Left lobe of liver (tissue), 2 donors: ENCODE measurements around the gene FEZ2. TPM values are rescaled to one million over a fixed set of nuclear protein-coding genes. Genes with fewer than 3 reads are reported as not detected.

ENCODE experiments used
- ATAC-seq: fragments of 200-7000 bp; cut with Tn5 transposase; one replicate; pipeline ENCODE4 v1.9.1; 2020; ENCODE audit warnings: mild to moderate bottlenecking, moderate library complexity
- DNase-seq: peaks from one replicate; pipeline ENCODE4 v3.0.0-alpha.2; 2020; ENCODE audit warnings: low spot score
- total RNA-seq: library from RNA; stranded (reverse); gene quantifications from one replicate; pipeline ENCODE4 v1.2.1, GENCODE V29; 2021
- donor health status: DM: no; HTN: no; CAD: no; lungs with moderate emphysema.
- donor health status: DM: no; HTN: yes; CAD: no.

Gene FEZ2
- total RNA-seq, 1 donor from 2014 or later: 12.5 TPM

- no peak for ATAC-seq
- DNase-seq: no peak
Observed at GRCh38 chr2:36587556-36587955, 10.4 kb downstream of the FEZ2 start.

- ATAC-seq (no peak), DNase-seq (no peak)
Observed at GRCh38 chr2:36587101-36587500, 10.9 kb downstream of the FEZ2 start.

- ATAC-seq (no peak), DNase-seq (no peak)
Observed at GRCh38 chr2:36586672-36587071, 11.3 kb downstream of the FEZ2 start.

- DNase-seq (no peak), ATAC-seq (no peak)
Observed at GRCh38 chr2:36584148-36584794, 13.7 kb downstream of the FEZ2 start.

GRCh38 chr2:36582951-36583350 lies 15.0 kb downstream of the FEZ2 start:
- ATAC-seq: no peak
- DNase-seq: no peak

- ATAC-seq (no peak), DNase-seq (no peak)
Observed at GRCh38 chr2:36582538-36582937, 15.4 kb downstream of the FEZ2 start.

GRCh38 chr2:36579297-36579664 lies 18.7 kb downstream of the FEZ2 start:
- ATAC-seq (no peak), DNase-seq (no peak)

- ATAC-seq: no peak
- DNase-seq: no peak
Observed at GRCh38 chr2:36578343-36579296, 19.3 kb downstream of the FEZ2 start.

GRCh38 chr2:36577884-36578283 lies 20.1 kb downstream of the FEZ2 start:
- ATAC-seq (no peak), DNase-seq (no peak)

GRCh38 chr2:36574560-36574959 lies 23.4 kb downstream of the FEZ2 start:
- ATAC-seq (no peak), DNase-seq (no peak)

- ATAC-seq (no peak), DNase-seq (no peak)
Observed at GRCh38 chr2:36573165-36573564, 24.8 kb downstream of the FEZ2 start.

GRCh38 chr2:36572719-36573059 lies 25.3 kb downstream of the FEZ2 start:
- DNase-seq (no peak), ATAC-seq (no peak)

- no peak for DNase-seq
- ATAC-seq: no peak
Observed at GRCh38 chr2:36572054-36572718, 25.8 kb downstream of the FEZ2 start.

- ATAC-seq: no peak
Observed at GRCh38 chr2:36570416-36570815, 27.6 kb downstream of the FEZ2 start.

GRCh38 chr2:36569267-36569856 lies 28.6 kb downstream of the FEZ2 start:
- ATAC-seq (no peak), DNase-seq (no peak)

More at GRCh38 chr2:36570416-36570815, 27.6 kb downstream of the FEZ2 start:
- DNase-seq: no peak

GRCh38 chr2:36568516-36569246 lies 29.3 kb downstream of the FEZ2 start:
- no peak for ATAC-seq

GRCh38 chr2:36567711-36568408 lies 30.1 kb downstream of the FEZ2 start:
- DNase-seq (no peak), ATAC-seq (no peak)

More at GRCh38 chr2:36568516-36569246, 29.3 kb downstream of the FEZ2 start:
- DNase-seq: no peak

GRCh38 chr2:36566887-36567286 lies 31.1 kb downstream of the FEZ2 start:
- no peak for ATAC-seq
- DNase-seq: no peak

- ATAC-seq (no peak), DNase-seq (no peak)
Observed at GRCh38 chr2:36565712-36566111, 32.3 kb downstream of the FEZ2 start.

- DNase-seq (no peak), ATAC-seq (no peak)
Observed at GRCh38 chr2:36564377-36564930, 33.5 kb downstream of the FEZ2 start.
